MM.1S (cell line): ENCODE data around the gene TFDP1.

ENCODE experiments used
- DNase-seq: peaks from one replicate; pipeline ENCODE4 v3.0.0-alpha.2; 2015
- H2AFZ ChIP-seq: fragments of 300-600 bp; sonication (generic); 2 replicates; pipeline ENCODE4 v1.6.0; 2016; ENCODE audit warnings: antibody characterized with exemption, low read length
- H3F3A ChIP-seq: fragments of 300-600 bp; sonication (generic); 2 replicates; pipeline ENCODE4 v1.6.1; 2016; ENCODE audit warnings: mild to moderate bottlenecking, antibody characterized with exemption, low read length, moderate library complexity, mixed read lengths; ENCODE audit not compliant: insufficient read depth
- H3K27ac ChIP-seq: fragments of 300-600 bp; sonication (generic); 2 replicates; pipeline ENCODE4 v1.5.1; 2016; ENCODE audit warnings: mild to moderate bottlenecking, low read length
- H3K27me3 ChIP-seq: fragments of 300-600 bp; sonication (generic); replicated peaks from 2 replicates; pipeline ENCODE4 v1.6.0; 2016; ENCODE audit warnings: low read length; ENCODE audit not compliant: insufficient read depth
- H3K36me3 ChIP-seq: fragments of 300-600 bp; sonication (generic); replicated peaks from 2 replicates; pipeline ENCODE4 v1.6.1; 2016; ENCODE audit warnings: mild to moderate bottlenecking, low read length, mixed read lengths; ENCODE audit not compliant: insufficient read depth
- H3K4me1 ChIP-seq: fragments of 300-600 bp; sonication (generic); 2 replicates; pipeline ENCODE4 v1.6.1; 2016; ENCODE audit warnings: low read length, mixed read lengths
- H3K4me2 ChIP-seq: fragments of 300-600 bp; sonication (generic); 2 replicates; pipeline ENCODE4 v1.6.0; 2016; ENCODE audit warnings: low read depth, low read length
- H3K4me3 ChIP-seq: fragments of 300-600 bp; sonication (generic); 2 replicates; pipeline ENCODE4 v1.5.1; 2016; ENCODE audit warnings: low read length, mixed read lengths
- H3K79me2 ChIP-seq: fragments of 300-600 bp; sonication (generic); 2 replicates; pipeline ENCODE4 v1.6.1; 2016; ENCODE audit warnings: mixed run types, low read length, mixed read lengths
- H3K9ac ChIP-seq: fragments of 300-600 bp; sonication (generic); 2 replicates; pipeline ENCODE4 v1.6.1; 2016; ENCODE audit warnings: low read length, mixed read lengths
- H3K9me2 ChIP-seq: fragments of 300-600 bp; sonication (generic); replicated peaks from 2 replicates; pipeline ENCODE4 v1.6.1; 2016; ENCODE audit warnings: mild to moderate bottlenecking, low read length, mixed read lengths; ENCODE audit not compliant: insufficient read depth
- H3K9me3 ChIP-seq: fragments of 300-600 bp; sonication (generic); replicated peaks from 2 replicates; pipeline ENCODE4 v1.6.1; 2016; ENCODE audit warnings: mild to moderate bottlenecking, low read length, mixed read lengths; ENCODE audit not compliant: insufficient read depth
- H4K20me1 ChIP-seq: fragments of 300-600 bp; sonication (generic); 2 replicates; pipeline ENCODE4 v1.6.1; 2016; ENCODE audit warnings: mild to moderate bottlenecking, low read length, moderate library complexity, mixed read lengths; ENCODE audit not compliant: insufficient read depth
- CTCF ChIP-seq: fragments of 300-600 bp; sonication (generic); IDR thresholded peaks from 2 replicates; pipeline ENCODE4 v1.5.1; 2016; ENCODE audit warnings: antibody characterized with exemption, low read length, mixed read lengths
- EZH2 ChIP-seq: fragments of 300-600 bp; sonication (generic); optimal IDR thresholded peaks from 2 replicates; pipeline ENCODE3; 2017; ENCODE audit warnings: low read depth, mild to moderate bottlenecking, antibody characterized with exemption, low read length, mixed read lengths
- EZH2phosphoT487 ChIP-seq: fragments of 300-600 bp; sonication (generic); IDR thresholded peaks from 2 replicates; pipeline ENCODE4 v1.6.1; 2018; ENCODE audit warnings: antibody characterized with exemption, low read length

Gene TFDP1

DNA sequence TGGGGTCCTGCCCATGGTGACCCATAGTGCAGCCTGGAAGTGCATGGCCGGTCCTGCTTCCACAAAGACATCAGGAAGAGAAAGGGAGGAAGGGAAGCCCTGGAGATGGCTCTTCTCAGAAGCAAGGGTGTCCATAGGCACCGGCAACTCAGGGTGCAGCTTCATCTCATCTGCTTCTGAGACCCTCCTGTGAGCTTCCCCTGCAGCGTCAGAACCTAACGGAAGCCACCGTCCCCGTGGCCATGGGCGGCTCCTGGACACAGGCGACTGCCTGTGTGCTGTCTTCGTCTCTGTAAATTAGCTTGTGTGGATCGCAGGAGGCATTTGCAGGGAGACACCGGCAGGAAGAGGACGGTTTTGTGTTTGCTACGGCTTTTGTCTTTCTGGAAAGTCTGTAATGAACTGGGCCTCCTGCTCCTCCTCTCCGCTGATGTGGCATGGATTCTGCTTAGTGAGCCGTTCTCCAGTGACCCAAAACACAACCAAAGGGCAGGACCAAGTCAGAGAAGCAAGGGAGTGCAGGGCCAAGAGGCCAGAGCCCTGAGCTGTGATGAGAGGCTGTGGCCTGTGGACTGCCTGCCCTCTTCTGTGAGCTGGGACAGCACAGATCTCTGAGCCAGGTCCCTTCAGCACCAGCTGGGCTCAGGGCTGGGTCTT, 70.9 kb downstream of the TFDP1 start:
- H3K79me2 ChIP-seq: no peaks in the 10 kb centered on the region
- no peak overlapping the region for H3K4me2 ChIP-seq
- no peak for DNase-seq
- no peak overlapping the region for H2AFZ ChIP-seq
- no peak overlapping the region for H3K9ac ChIP-seq
- no peak overlapping the region for H3K4me3 ChIP-seq
- no peaks in the 10 kb centered on the region for H3F3A ChIP-seq
- no peaks in the 10 kb centered on the region for H3K36me3 ChIP-seq
- no peaks in the 10 kb centered on the region for H3K9me3 ChIP-seq
- no peak overlapping the region for H3K27ac ChIP-seq
- H3K4me1 ChIP-seq: no peaks in the 10 kb centered on the region
- no peak for TF ChIP-seq EZH2phosphoT487
- TF ChIP-seq EZH2: no peak
- no peak for TF ChIP-seq CTCF
- no peaks in the 10 kb centered on the region for H3K9me2 ChIP-seq
- no peaks in the 10 kb centered on the region; the same call in none of the 2 replicates for H3K27me3 ChIP-seq
- H4K20me1 ChIP-seq: no peaks in the 10 kb centered on the region

DNA sequence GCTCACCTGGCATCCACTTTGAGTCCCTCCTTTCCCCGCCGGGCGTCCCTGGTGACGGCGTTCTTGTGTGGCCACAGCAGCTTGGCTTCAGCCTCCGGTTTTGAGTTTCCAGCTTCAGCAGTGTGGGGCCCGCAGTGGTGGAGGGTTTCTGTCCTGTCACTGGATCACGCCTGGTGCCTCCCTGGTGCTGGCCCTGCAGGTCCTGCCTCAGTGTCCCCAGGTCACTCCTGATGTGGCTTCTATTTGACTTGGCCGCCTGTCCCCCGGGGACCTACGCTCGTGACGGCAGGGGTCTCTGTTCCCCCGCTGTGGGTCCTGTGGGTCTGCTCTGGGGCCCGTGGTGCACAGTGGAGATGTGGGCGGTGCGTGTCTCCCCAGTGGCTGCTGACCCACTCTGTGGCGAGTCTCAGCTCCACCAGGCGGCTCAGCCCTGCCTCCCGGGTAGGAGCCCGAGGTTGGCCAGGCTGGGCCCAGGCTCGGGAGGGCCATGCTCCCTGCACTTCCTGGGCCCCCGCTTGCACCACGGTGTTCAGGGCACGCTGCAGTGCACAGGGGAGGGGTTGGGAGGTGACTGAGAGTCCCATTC, 71.5 kb downstream of the TFDP1 start:
- Histone ChIP-seq H3K36me3 (no peaks in the 10 kb centered on the region), H4K20me1 (no peaks in the 10 kb centered on the region), H3K9ac (no peak overlapping the region), H3F3A (no peaks in the 10 kb centered on the region), H3K79me2 (no peaks in the 10 kb centered on the region), H3K4me2 (no peak overlapping the region), H3K4me1 (no peaks in the 10 kb centered on the region), H3K27me3 (no peaks in the 10 kb centered on the region; the same call in none of the 2 replicates), H3K9me3 (no peaks in the 10 kb centered on the region), H3K27ac (no peak overlapping the region), H3K9me2 (no peaks in the 10 kb centered on the region), H2AFZ (no peak overlapping the region), H3K4me3 (no peak overlapping the region)
- TF ChIP-seq EZH2phosphoT487: no peak
- TF ChIP-seq EZH2: no peak
- TF ChIP-seq CTCF: no peak
- no peak for DNase-seq

DNA sequence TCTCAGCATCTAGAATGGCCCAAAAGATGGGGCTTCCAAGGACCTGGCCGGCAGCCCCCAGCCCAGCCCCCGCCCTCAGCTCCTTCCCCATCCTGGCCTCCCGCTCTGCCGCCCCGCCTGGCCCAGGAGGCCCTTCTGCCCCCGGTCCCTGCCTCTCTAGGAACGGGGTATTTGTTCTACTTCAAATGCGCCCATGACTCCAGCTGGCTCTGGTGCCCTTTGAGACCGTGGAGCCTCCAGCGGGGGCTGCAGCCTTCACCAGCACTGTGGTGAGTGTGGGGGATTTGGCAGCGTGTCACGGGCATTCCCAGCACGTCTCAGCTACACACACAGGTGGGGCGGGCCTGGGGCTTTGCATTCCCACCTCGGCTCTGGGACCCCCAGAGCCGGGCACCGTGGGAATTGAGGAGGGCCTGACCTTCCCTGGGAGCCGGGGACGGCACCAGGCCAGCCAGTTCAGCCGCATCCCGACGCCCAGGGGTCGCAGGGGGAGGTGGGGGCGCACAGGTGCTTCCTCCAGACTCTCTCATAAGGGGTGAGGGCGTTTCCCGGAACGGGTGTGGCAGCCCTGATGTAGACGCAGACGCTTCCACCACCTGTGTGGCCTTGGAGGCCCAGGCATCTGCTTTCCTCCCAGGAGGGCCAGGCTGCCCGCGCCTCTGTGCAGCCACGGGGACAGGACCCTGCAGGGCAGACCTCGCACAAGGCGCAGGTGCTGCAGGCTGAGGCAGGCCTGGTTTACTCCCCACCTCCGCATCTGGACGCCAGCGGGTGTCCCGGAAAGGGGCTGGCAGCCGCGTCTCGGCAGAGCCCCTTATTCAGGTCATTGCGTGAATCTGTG, 72.5 kb downstream of the TFDP1 start:
- H2AFZ ChIP-seq: no peak overlapping the region
- no peak overlapping the region for H3K4me2 ChIP-seq
- no peak for DNase-seq
- H3F3A ChIP-seq: no peaks in the 10 kb centered on the region
- no peak overlapping the region for H3K9ac ChIP-seq
- H3K27me3 ChIP-seq: no peaks in the 10 kb centered on the region; the same call in none of the 2 replicates
- H4K20me1 ChIP-seq: no peaks in the 10 kb centered on the region
- H3K4me1 ChIP-seq: no peaks in the 10 kb centered on the region
- no peak overlapping the region for H3K27ac ChIP-seq
- TF ChIP-seq CTCF (no peak), EZH2 (no peak), EZH2phosphoT487 (no peak)
- no peaks in the 10 kb centered on the region for H3K9me3 ChIP-seq
- H3K36me3 ChIP-seq: no peaks in the 10 kb centered on the region
- H3K9me2 ChIP-seq: no peaks in the 10 kb centered on the region
- H3K4me3 ChIP-seq: no peak overlapping the region
- H3K79me2 ChIP-seq: no peaks in the 10 kb centered on the region
